H1 (cell line): ENCODE data around the gene MRPL27.

ENCODE experiments used
- CEBPB ChIP-seq: IDR thresholded peaks from 2 replicates; pipeline ENCODE4 v1.6.1; 2012; ENCODE audit warnings: low read depth, low read length
- EGR1 ChIP-seq: IDR thresholded peaks from 2 replicates; pipeline ENCODE4 v1.6.1; 2011; ENCODE audit warnings: low read depth, low read length, borderline replicate concordance
- EZH2 ChIP-seq: fragments of 200-600 bp; sonication (generic); IDR thresholded peaks from 2 replicates; pipeline ENCODE4 v1.7.1; 2012; ENCODE audit warnings: low read depth, mild to moderate bottlenecking, moderate library complexity, low read length, inconsistent platforms; ENCODE audit not compliant: severe bottlenecking
- FOSL1 ChIP-seq: IDR thresholded peaks from 2 replicates; pipeline ENCODE4 v1.6.1; 2011; ENCODE audit warnings: mild to moderate bottlenecking, low read depth, low read length, moderate library complexity; ENCODE audit not compliant: insufficient read depth
- KDM1A ChIP-seq: fragments of 200-600, 300-600 bp; sonication (generic); IDR thresholded peaks from 2 replicates; pipeline ENCODE4 v1.7.1; 2016; ENCODE audit warnings: mild to moderate bottlenecking, low read length, borderline replicate concordance
- POLR2AphosphoS5 ChIP-seq: IDR thresholded peaks from 2 replicates; pipeline ENCODE4 v1.6.1; 2011; ENCODE audit warnings: low read depth, low read length
- SP1 ChIP-seq: IDR thresholded peaks from 2 replicates; pipeline ENCODE4 v1.6.1; 2011; ENCODE audit warnings: low read depth, low read length
- TF ChIP-seq, protein P1 (sequence below), 3 experiments: IDR thresholded peaks; 1 replicate in 2 of 3; 2 replicates in 1 of 3; pipeline versions ENCODE4 v1.5.1 to v1.6.1; 2011; ENCODE audit warnings: low read length in 3 of 3, mild to moderate bottlenecking in 3 of 3, inconsistent platforms in 2 of 3, low read depth in 1 of 3, moderate library complexity in 1 of 3; ENCODE audit not compliant: insufficient read depth in 1 of 3; ENCODE audit errors: control extremely low read depth in 1 of 3

DNA sequence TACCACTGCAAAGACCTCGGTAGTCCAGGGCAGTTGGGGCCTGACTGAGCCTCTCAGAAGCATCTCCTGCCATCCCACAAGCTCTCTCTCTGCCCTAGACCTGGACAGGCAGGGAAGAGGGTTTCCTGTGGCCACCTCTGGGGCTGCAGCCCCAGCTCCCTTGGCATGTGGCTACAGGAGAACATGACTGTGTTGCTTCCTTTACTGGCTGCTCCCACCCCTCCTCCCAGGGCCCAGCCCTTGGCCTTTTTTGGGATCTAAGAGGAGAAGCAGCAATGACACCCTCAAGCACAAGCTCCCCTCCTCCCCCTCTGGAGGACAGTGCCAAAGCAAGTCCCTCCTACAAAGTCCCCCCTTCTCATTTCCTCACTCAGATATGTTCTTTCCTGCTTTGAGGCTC is 5.6 kb downstream of the MRPL27 start:
- TF ChIP-seq, protein P1, sequence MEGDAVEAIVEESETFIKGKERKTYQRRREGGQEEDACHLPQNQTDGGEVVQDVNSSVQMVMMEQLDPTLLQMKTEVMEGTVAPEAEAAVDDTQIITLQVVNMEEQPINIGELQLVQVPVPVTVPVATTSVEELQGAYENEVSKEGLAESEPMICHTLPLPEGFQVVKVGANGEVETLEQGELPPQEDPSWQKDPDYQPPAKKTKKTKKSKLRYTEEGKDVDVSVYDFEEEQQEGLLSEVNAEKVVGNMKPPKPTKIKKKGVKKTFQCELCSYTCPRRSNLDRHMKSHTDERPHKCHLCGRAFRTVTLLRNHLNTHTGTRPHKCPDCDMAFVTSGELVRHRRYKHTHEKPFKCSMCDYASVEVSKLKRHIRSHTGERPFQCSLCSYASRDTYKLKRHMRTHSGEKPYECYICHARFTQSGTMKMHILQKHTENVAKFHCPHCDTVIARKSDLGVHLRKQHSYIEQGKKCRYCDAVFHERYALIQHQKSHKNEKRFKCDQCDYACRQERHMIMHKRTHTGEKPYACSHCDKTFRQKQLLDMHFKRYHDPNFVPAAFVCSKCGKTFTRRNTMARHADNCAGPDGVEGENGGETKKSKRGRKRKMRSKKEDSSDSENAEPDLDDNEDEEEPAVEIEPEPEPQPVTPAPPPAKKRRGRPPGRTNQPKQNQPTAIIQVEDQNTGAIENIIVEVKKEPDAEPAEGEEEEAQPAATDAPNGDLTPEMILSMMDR (IDR thresholded peaks at IDR 0.05; ENCODE audit: control extremely low read depth in 1 of 3, insufficient read depth in 1 of 3, low read depth in 1 of 3, low read length in 3 of 3), result no peak
- TF ChIP-seq EZH2 (no peak), SP1 (no peak), EGR1 (no peak), FOSL1 (no peak), KDM1A (no peak), CEBPB (no peak), POLR2AphosphoS5 (no peak)
